Transverse colon (tissue), 4 donors: ENCODE measurements around the gene CDKAL1. TPM values are rescaled to one million over a fixed set of nuclear protein-coding genes. Genes with fewer than 3 reads are reported as not detected.

Source experiments
- DNase-seq: peaks from one replicate; pipeline ENCODE4 v3.0.0-alpha.2; 2019
- H3K27ac ChIP-seq, 4 donors: fragments of 200-600 bp; sonication (generic); 2 replicates each; pipeline ENCODE4 v1.5.1; 2016 to 2018; ENCODE audit warnings: inconsistent platforms in 4 of 4
- H3K27me3 ChIP-seq: fragments of 200-600 bp; sonication (generic); 2 replicates; pipeline ENCODE4 v1.5.1; 2017; ENCODE audit warnings: inconsistent platforms
- H3K36me3 ChIP-seq, 4 donors: fragments of 200-600 bp; sonication (generic); 2 replicates each; pipeline ENCODE4 v1.5.1; 2017 to 2019; ENCODE audit warnings: inconsistent platforms in 4 of 4
- H3K4me1 ChIP-seq, 4 donors: fragments of 200-600 bp; sonication (generic); 2 replicates each; pipeline ENCODE4 v1.5.1; 2017 to 2020; ENCODE audit warnings: inconsistent platforms in 4 of 4
- H3K4me3 ChIP-seq, 4 donors: fragments of 200-600 bp; sonication (generic); 1 replicate in 1 of 4; 2 replicates in 3 of 4; pipeline versions ENCODE4 v1.5.1 to v1.6.1; 2017 to 2019; ENCODE audit warnings: inconsistent platforms in 4 of 4
- H3K9me3 ChIP-seq, 2 donors: fragments of 200-600 bp; sonication (generic); 2 replicates each; pipeline ENCODE4 v1.5.1; 2017 to 2019; ENCODE audit warnings: inconsistent platforms in 2 of 2
- CTCF ChIP-seq, 5 experiments: fragments of 200-600 bp in 3 of 5; fragments of 450-650 bp in 2 of 5; sonication (generic) in 3 of 5; IDR thresholded peaks; 1 replicate in 2 of 5; 2 replicates in 3 of 5; pipeline ENCODE4 v1.5.1; 2016 to 2017; ENCODE audit warnings: antibody characterized with exemption in 5 of 5, inconsistent platforms in 3 of 5, mild to moderate bottlenecking in 2 of 5, moderate library complexity in 1 of 5
- EP300 ChIP-seq: sonication (generic); formaldehyde crosslinking; IDR thresholded peaks from one replicate; pipeline ENCODE4 v1.6.1; 2017; ENCODE audit warnings: antibody characterized with exemption, low read depth
- POLR2A ChIP-seq: fragments of 450-650 bp; IDR thresholded peaks from one replicate; pipeline ENCODE4 v1.6.1; 2016; ENCODE audit warnings: antibody characterized with exemption, mild to moderate bottlenecking, moderate library complexity
- POLR2AphosphoS5 ChIP-seq, 3 donors: sonication (generic); formaldehyde crosslinking; IDR thresholded peaks; one replicate each; pipeline ENCODE4 v1.6.1; 2016; ENCODE audit warnings: antibody characterized with exemption in 3 of 3
- WGBS, 2 donors: methylation state at CpG; one replicate each; pipeline ENCODE4 v1.1.5; 2018; ENCODE audit warnings: low coverage in 1 of 2; 5-methylcytosine and 5-hydroxymethylcytosine counted together
- in situ Hi-C, 4 donors: fragments of 200-750 bp; cut with MboI; loops; one replicate each; pipeline versions ENCODE4 v1.15.0 to v1.15.1; 2017; ENCODE audit warnings: low sequenced_read_pairs in 3 of 4, low pct_ligation_motif_present in 1 of 4, low pct_unique_long_range_greater_than_20kb in 1 of 4
- intact Hi-C: fragments of 100-400 bp; cut with DNase I; formaldehyde crosslinking; loops from one replicate; pipeline ENCODE4 v1.15.1; 2023; ENCODE audit warnings: low total_unique reads
- total RNA-seq, 4 donors: library from RNA; depleted of rRNA; stranded (reverse); fragments of >200 nt; gene quantifications; one replicate each; pipeline ENCODE4 v1.1.0, GENCODE V29; 2016

Gene CDKAL1
- total RNA-seq, 4 donors from 2014 or later, result 4.8 to 21.7 (median 12.5) TPM

GRCh38 chr6:20915156-20915555, 380.9 kb downstream of the CDKAL1 start:
- in situ Hi-C loops (no loop called here), intact Hi-C loops (no loop called here)
- DNase-seq, result no peak
- no peak overlapping the region for H3K27ac ChIP-seq
- H3K4me1 ChIP-seq, result no peaks in the 10 kb centered on the region
- H3K4me3 ChIP-seq, result no peak overlapping the region
- peaks cover 5 to 8% of the 10 kb centered on the region in 2 donors for H3K9me3 ChIP-seq
- WGBS, 2 donors, result 80 to 84% methylated on average over 1 of the region's 1 CpG
- TF ChIP-seq CTCF (IDR thresholded peaks at IDR 0.05) (no peak), POLR2A (no peak), EP300 (no peak), POLR2AphosphoS5 (IDR thresholded peaks at IDR 0.05) (no peak)
- no peaks in the 10 kb centered on the region for H3K27me3 ChIP-seq
- H3K36me3 ChIP-seq, result no peaks in the 10 kb centered on the region

- Histone ChIP-seq H3K27me3 (no peaks in the 10 kb centered on the region), H3K4me1 (no peaks in the 10 kb centered on the region), H3K27ac (no peak overlapping the region), H3K9me3 (peaks cover 5 to 8% of the 10 kb centered on the region in 2 donors), H3K4me3 (no peak overlapping the region), H3K36me3 (no peaks in the 10 kb centered on the region)
- intact Hi-C loops, result no loop called here
- WGBS, 2 donors, result 88 to 100% methylated on average over 1 of the region's 1 CpG
- DNase-seq, result no peak
- TF ChIP-seq CTCF (IDR thresholded peaks at IDR 0.05), result no peak
- in situ Hi-C loops, result no loop called here
Observed at GRCh38 chr6:20915626-20916025, 381.4 kb downstream of the CDKAL1 start.

- Histone ChIP-seq H3K9me3 (peaks cover 5 to 8% of the 10 kb centered on the region in 2 donors), H3K36me3 (no peaks in the 10 kb centered on the region), H3K4me1 (no peaks in the 10 kb centered on the region), H3K27ac (no peak overlapping the region), H3K4me3 (no peak overlapping the region), H3K27me3 (no peaks in the 10 kb centered on the region)
- intact Hi-C loops, result no loop called here
- 89 to 92% methylated on average over 3 of the region's 3 CpGs for WGBS, 2 donors
- no peak for DNase-seq
- in situ Hi-C loops, result no loop called here
- TF ChIP-seq POLR2AphosphoS5 (IDR thresholded peaks at IDR 0.05), result no peak
- TF ChIP-seq EP300, result no peak
- no peak for TF ChIP-seq POLR2A
- TF ChIP-seq CTCF (IDR thresholded peaks at IDR 0.05), result no peak
Observed at GRCh38 chr6:20916086-20916485, 381.8 kb downstream of the CDKAL1 start.

GRCh38 chr6:20918868-20919267, 384.6 kb downstream of the CDKAL1 start:
- Histone ChIP-seq H3K27me3 (no peaks in the 10 kb centered on the region), H3K4me3 (no peak overlapping the region), H3K9me3 (peaks cover 5 to 8% of the 10 kb centered on the region in 2 donors), H3K36me3 (no peaks in the 10 kb centered on the region), H3K27ac (no peak overlapping the region), H3K4me1 (peaks cover 0 to under 1% (median 0%) of the 10 kb centered on the region in 4 donors)
- WGBS, 2 donors, result 82 to 86% methylated on average over 2 of the region's 2 CpGs
- intact Hi-C loops, result no loop called here
- in situ Hi-C loops, result no loop called here
- TF ChIP-seq POLR2A (no peak), POLR2AphosphoS5 (IDR thresholded peaks at IDR 0.05) (no peak), EP300 (no peak), CTCF (IDR thresholded peaks at IDR 0.05) (no peak)
- DNase-seq, result no peak
